Choroid plexus epithelial cell (primary cell): ENCODE measurements around the gene LMF2.

Source experiments
- DNase-seq: peaks from one replicate; pipeline ENCODE4 v3.0.0-alpha.2; 2010; ENCODE audit warnings: low read depth
- H3K4me3 ChIP-seq: 2 replicates; pipeline ENCODE4 v1.5.1; 2011; ENCODE audit warnings: low read depth, mild to moderate bottlenecking, control low read depth, low read length, moderate library complexity
- TF ChIP-seq, protein P1 (sequence below): conservative IDR thresholded peaks from 2 replicates; pipeline ENCODE4 v1.5.1; 2011; ENCODE audit warnings: low read depth, mild to moderate bottlenecking, control low read depth, inconsistent platforms, low read length, moderate library complexity

The LMF2 gene

DNA sequence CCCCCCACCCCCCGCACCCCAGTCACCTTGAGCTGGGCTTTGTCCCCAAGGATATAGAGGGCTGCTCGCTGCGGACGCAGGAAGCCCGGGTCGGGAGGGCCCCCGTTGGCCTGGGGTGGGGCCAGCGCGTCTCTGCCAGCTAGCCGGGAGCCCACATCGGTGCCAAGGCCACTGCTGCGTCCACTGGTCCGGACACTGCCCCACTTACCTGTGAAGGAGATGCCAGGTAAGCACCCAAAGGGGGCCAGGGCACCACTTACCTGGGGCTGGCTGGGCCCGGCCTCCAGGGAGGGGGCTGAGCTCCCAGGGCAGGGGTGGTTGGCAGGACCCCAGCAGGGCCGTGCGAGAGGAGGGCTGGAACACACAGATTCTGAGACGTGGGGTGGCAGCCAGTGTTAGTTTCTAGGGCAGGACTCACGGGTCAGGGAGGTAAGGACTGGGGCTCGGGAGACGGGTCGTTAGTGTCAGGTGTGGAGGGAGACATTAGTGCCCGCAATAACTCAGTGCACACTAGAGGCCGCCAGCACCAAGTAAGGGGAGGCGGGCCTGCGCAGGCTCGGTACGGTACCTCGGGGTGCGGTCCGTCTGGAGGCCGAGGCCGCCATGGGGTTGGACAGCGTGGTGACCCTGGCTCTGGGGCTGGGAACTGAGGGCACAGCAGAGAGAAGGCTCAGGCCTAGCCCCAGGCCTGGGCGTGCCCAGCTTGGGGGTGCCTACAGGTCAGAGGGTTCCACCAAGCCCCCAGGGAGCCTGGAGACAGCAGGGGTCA lies 50.9 kb downstream of the LMF2 start:
- TF ChIP-seq, protein P1, sequence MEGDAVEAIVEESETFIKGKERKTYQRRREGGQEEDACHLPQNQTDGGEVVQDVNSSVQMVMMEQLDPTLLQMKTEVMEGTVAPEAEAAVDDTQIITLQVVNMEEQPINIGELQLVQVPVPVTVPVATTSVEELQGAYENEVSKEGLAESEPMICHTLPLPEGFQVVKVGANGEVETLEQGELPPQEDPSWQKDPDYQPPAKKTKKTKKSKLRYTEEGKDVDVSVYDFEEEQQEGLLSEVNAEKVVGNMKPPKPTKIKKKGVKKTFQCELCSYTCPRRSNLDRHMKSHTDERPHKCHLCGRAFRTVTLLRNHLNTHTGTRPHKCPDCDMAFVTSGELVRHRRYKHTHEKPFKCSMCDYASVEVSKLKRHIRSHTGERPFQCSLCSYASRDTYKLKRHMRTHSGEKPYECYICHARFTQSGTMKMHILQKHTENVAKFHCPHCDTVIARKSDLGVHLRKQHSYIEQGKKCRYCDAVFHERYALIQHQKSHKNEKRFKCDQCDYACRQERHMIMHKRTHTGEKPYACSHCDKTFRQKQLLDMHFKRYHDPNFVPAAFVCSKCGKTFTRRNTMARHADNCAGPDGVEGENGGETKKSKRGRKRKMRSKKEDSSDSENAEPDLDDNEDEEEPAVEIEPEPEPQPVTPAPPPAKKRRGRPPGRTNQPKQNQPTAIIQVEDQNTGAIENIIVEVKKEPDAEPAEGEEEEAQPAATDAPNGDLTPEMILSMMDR: peak; percentile 33
- H3K4me3 ChIP-seq: no peak overlapping the region
- no peak for DNase-seq

DNA sequence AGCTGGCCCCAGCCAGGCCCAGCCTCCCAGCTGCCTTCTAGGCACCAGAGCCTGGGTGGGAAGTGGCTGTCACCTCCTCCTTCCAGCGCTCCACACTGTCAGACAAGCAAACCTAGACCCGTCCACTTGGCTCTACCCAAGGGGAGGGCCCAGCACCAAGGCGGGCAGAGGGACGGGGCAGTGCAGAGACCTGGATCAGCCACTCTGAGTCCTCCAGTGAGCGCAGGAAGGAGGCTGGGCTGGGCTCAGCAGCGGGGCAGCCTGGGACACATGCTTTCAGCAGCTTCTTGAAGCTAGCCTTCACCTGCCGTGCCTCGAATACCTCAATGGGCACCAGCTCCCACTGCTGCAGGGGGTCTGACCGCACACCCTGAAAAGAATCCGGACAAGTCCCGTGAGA lies 51.5 kb downstream of the LMF2 start:
- DNase-seq: no peak
- no peak overlapping the region for H3K4me3 ChIP-seq
- TF ChIP-seq, protein P1: no peak

DNA sequence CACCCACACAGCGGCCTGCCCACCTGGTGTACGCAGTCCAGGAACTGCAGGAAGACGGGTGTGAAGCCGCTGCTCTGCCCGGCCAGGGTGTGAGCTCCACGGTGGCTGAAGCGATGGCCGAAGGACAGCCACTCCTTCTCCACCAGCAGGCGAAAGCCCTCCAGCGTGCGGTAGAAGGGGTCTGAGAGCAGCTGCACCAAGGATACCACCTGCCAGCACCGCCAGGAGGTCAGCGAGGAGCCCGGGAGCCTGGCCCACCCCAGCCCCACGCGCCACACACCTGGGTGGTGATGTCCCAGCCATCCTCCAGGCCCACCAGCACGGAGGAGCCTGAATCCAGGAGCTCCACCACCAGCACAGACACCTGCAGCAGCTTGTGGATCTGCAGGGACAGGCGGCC lies 52.3 kb downstream of the LMF2 start:
- TF ChIP-seq, protein P1: no peak
- DNase-seq: no peak
- no peak overlapping the region for H3K4me3 ChIP-seq

DNA sequence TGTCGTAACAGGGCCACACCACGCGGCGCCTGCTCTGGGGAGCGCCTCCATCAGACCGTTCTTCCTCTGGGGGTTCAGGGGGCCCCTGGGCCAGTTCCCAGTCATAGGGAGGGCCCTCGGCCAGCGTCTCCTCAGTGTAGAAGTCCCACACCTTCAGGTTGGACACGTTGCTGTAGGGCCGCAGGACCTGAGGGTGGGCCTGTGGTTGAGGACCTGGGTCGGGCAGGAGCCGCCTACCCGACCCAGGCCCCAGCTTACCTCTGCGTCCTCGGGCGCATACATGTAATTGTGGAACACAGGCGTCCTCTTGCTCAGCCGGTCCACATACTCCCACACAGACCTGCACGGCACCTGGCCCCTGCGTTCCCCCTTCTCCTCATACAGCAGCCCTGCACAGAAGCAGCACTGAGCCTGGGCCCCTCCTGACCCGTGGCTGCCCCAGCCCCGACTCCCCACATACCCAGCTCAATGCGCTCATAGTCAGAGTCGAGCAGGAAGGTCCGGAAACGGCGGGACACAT lies 52.9 kb downstream of the LMF2 start:
- TF ChIP-seq, protein P1: no peak
- no peak overlapping the region for H3K4me3 ChIP-seq
- no peak for DNase-seq
